Measurements from ENCODE around the gene ARPC2.

Gene ARPC2

DNA sequence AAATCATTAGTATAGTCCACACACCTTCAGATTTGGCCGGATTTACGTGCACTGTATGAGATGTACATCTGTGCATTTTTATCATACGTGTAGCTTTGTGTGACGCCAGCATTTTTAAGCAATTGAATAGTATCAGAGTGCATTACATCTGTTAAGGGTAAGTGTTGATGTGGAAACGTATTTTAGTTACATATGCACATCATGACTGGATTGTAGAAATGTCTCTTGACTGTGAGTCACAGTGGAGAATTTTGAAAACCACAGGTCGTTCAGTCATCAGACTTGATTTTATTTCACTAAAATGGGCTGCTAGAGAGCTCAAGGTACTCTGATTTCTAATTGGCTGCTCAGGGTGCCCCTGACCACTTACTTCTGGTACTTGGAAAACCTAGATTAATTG lies 38.5 kb downstream of the ARPC2 start:
- peak; percentile 18 to 21 for DNase-seq (ENCODE audit: low read depth in 2 of 2)

DNA sequence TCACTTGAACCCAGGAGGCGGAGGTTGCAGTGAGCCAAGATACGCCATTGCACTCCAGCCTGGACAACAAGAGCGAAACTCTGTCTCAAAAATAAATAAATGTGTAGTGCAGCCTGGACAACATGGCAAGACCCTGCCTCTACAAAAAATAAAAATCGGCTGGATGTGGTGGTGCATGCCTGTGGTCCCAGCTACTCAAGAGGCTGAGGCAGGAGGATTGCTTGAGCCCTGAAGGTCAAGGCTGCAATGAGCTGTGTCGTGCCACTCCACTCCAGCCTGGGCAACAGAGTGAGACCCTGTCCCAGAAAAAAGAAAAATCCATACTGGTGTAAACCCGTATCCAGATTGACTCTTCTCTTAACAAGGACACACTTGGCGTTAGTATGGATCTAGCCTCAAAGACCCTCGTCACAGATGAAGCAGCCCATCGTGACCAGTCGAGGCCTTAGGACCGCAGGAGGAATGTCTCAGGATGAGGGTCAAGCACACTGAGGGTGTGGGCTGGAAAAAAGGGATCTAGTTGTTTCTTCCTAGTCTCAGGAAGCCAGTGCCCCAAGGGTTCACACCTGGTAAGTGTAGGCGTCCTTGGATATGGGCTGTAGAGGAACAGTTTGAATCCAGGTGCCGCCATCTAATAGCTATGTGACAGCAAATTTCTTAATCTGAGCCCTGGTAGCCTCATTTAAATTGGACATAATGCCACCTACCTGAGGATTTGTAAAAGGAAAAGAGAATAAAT lies 39.8 kb downstream of the ARPC2 start:
- DNase-seq (ENCODE audit: low read depth in 2 of 2): no peak

DNA sequence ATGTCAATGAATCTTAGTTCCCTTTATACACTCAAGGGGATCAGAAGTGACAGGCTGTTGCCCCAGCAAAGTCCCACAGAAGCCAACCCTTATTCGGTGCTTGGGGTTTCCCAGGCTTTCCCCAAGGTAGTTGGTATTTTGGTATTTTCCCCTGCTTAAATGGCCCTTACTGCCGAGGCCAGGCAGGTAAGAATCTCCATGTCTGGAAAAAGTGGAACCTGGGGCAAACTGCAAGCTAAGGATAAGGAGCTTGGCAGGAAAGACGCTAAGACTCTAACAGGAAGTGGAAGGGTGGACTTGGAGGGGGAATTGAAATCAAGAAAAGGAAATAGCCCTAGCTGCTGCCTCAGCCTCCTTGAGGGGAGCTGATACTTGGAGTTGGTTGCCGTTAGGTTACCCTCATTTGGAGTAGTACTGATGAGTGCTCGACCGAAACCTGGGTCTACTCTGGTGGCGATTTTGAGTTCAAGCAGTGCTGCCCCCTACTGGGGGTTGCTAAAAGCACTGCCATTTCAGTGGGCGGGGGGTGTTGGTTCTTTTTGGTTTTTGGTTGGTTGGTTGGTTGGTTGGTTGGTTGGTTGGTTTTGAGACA lies 40.5 kb downstream of the ARPC2 start:
- DNase-seq (ENCODE audit: low read depth in 2 of 2): no peak

DNA sequence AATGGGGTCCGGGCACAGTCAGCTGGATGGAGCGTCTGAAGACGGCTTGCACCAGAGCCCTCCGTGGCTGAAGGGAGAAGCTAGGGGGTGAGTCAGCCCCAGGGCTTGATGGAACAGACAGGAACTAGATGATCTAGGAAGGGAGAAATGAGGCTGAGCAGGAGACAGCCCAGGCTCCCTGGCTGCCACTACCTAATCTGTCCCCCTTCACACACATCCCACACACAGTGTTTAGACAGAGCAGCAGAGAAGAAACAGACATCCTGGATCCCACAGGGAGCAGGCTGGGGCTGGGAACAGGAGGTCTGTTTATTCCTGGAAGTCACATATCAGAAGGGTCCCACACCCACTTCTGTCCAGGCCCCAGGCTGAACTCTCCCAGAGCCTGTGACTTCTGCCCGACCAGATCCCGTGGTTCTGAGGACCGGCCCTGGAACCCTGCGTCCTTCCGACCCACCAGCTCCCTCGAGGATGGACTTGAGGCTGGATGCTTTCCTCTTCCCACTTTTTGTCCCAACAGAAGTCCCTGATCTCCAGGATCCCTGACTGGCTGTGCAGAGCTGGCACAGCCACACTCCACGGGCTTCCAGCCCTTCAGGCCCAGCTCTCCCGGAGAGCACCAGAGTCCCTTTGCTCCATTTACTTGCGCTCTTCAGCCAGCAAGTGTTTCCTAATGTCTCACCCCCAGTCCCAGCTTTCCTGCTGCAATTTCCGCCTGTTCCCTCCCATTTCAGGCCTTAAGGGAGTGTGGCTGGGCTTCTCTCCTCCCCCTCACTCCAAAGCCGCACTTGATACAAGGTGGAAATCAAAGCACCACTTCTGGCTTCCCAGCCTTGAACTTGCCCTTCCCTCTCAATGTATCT lies 42.3 kb downstream of the ARPC2 start:
- peak; percentile 15 for DNase-seq (ENCODE audit: low read depth in 2 of 2)

DNA sequence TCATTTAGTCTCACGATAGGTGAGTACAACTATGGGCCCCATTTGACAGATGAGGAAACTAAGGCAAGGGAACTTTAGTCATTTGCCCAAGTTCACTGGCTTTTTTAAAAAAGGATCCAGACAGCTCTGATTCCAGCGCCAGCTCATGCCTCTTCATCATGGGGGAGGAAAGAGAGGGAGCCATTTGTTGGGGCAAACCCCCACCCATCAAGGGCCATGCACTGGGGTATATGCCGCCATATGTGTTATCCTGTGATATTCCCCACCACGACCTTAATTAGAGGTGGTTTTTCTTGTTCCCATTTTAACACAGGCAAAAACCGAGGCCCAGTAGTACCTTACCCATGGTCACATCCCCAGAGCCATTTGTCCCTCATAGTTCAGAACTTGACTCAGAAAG lies 43.2 kb downstream of the ARPC2 start:
- DNase-seq (ENCODE audit: low read depth in 2 of 2): no peak

DNA sequence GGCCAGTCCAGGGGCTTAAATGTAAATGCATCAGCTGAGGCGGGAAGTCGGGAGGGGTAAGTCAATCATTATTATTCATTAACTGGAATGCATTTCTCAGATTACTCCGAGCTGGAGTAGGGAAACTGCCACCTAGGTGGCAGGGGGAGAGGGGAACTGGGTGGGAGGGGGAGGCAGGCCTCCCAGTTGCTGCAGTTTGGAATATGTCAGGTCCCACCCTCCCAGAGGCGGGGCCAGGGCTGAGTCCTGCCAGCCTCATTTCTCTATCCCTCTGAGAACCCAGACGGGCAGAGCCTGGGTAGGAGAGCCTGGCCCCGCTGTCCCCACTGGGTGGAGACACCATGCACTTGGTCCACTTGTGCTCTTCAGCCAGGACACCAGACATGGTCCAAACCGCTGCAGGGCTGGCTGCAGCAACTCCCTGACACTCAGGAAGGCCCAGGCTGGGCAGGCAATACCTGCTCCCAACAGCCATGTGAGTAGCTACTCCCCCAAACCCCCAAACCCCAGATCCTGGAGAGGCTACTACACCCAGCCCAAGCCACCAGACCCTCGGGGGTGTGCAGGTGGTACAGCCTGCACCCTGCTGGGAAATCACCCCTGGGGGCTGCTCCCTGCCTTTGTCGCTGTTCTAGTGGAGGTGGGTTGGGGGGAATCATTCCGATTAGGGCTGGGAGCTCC lies 43.9 kb downstream of the ARPC2 start, which contains the start of gene GPBAR1:
TSS of gene GPBAR1 (plus strand) at position 274 of the 681 bp plus-strand sequence. CDS start 1,710 bp downstream, outside the sequence.
- DNase-seq (ENCODE audit: low read depth in 2 of 2): no peak

DNA sequence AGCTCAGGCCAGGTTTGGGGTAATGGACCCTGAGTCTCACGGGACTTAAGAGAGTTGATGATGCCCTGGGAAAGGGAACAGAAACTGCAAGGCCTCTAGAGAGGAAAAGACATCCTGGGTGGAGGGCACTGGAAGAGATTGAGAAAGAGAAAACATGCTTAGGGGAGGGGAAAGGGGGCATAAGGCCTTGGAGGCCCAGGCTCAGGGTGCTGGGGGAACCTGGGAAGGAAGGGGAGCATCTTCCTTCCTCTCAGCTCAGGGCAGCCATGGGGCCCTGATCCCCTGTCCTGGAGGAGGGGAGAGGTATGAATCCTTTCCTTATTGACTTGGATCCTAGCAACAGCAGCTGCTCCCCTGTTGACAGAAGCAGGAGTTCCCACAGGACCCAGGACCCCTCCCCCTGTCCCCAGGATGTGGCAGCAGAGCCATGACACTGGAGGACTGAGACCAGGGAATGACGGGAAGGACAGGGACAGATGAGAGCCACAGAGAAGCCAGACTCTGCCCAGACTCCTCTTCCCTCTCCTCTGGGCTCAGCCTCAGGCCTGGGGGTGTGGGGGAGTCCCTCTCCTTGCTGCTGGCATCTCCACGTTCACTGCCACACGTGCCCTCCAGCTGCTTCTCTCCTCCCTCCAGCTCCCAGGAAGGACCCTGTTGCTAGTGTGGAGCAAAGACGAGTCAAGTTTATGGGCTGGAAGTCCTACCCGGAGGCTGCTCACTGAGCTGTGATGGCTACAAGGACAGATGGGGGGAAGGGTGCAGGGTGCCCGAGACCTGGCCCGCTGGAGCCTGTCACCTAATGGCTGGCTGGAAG lies 44.6 kb downstream of the ARPC2 start:
- DNase-seq (ENCODE audit: low read depth in 2 of 2): no peak

DNA sequence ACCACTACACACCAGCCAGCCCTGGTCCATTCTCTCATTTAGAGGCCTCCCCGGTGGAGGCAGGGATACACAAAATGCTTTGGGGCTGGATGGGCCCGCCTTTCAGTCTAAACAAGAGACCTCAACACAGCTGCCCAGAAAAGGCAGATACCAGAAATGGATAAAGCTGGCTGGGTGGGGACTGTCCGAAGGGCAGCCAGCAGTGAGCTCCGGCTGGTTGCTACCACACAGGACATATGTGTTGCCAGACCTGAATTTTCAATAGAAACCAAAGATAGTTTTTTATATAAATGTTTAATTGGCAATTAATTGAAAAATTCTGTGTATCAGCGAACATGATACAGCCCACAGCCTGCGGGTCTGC lies 45.2 kb downstream of the ARPC2 start:
- DNase-seq (ENCODE audit: low read depth in 2 of 2): no peak

DNA sequence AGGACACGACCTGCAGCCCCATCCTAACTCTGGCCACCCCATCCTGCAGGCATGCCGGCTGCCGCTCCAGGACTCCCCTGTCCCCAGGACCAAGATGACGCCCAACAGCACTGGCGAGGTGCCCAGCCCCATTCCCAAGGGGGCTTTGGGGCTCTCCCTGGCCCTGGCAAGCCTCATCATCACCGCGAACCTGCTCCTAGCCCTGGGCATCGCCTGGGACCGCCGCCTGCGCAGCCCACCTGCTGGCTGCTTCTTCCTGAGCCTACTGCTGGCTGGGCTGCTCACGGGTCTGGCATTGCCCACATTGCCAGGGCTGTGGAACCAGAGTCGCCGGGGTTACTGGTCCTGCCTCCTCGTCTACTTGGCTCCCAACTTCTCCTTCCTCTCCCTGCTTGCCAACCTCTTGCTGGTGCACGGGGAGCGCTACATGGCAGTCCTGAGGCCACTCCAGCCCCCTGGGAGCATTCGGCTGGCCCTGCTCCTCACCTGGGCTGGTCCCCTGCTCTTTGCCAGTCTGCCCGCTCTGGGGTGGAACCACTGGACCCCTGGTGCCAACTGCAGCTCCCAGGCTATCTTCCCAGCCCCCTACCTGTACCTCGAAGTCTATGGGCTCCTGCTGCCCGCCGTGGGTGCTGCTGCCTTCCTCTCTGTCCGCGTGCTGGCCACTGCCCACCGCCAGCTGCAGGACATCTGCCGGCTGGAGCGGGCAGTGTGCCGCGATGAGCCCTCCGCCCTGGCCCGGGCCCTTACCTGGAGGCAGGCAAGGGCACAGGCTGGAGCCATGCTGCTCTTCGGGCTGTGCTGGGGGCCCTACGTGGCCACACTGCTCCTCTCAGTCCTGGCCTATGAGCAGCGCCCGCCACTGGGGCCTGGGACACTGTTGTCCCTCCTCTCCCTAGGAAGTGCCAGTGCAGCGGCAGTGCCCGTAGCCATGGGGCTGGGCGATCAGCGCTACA lies 45.9 kb downstream of the ARPC2 start:
- DNase-seq (ENCODE audit: low read depth in 2 of 2): no peak

DNA sequence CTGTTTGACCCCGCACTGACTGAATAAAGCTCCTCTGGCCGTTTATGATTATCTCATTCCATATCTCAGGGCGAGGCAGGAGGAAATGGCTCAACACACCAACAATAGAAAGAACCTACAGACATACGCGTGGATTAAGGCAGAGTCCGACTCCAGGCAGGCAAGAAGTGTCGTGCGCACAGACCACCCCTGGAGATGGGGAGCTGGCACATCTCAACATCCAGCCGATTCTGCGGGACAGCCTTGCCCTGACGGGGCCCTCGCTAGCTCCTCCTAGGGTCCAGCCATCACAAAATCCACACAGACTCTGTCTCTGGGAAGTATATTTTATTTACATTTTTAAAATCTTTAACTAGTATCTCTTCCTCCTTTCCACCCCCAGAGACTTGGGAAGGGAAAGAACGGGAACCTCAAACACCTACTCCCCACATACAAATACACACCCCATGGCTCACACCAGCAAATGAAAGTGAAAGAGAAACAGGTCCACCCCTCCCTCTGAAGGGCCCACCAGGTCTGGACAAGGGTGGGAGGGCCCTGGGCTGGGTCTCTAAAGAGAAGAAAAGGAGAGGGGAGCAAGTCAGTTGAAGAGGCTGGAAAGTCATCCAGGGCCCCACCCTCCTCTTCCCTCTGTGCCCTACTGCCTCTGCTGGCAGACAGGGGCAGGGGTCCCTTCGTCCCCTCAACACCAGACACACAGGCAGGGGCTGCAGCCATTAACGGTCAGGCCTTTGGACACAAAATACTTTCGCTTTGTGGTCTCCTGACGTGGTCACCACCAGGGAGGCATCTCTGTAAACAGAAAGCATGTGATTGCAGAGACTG lies 47.0 kb downstream of the ARPC2 start:
- DNase-seq (ENCODE audit: low read depth in 2 of 2): no peak

DNA sequence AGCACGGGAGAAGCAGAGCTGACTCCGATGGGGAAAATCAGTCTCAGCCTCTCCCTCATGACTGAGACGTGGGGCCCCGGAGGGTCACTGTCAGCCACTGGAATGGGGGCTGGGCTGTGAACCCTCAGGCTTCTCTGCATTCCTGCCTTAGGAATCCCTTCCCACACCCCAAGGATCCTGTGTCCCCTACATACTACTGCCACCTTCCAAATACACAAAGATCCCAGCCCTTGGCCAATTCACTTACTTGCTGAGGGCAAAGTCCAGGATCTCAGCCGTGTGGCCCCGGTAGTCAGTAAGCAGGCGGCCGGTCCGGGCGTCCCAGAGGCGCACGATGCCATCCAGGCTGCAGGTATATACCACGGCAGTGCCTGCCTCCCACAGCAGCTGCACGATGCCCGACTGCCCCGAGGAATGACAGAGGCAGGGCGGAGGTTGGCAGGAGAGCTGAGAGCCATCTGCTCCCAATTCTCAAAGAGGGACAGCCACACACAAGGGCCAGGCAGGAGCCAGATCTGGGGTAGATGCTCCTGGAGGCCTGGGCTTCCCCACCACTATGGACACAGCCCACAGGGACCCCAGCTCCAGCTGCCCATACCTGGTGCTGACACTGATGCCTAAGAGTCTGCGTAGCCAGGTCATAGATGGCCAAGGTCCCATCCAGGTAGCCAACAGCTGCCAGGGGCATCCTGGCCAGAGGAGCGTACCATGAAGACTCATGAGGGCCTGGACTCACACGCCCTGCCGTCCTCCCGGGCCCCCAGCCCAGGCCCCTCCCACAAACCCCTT lies 48.0 kb downstream of the ARPC2 start:
- no peak for DNase-seq (ENCODE audit: low read depth in 2 of 2)

DNA sequence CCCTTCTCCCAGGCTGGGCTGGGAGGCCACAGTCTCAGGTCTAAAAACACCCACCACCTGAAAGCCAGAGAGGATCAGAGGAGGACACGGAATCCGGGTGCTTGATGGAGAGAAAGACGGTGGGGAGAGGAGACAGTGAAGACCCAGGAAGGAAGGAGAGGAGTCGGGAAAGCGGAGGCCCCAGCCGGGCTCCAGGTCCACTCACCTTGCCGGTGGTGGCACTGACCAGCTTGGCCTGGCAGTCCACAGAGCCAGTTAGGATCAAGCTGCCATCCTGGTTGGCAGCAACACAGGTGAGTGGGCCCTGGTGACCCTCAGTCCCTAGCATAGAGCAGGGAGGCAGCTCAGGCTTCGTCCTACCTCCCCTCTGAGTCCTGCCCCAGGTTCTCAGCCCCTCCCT lies 48.6 kb downstream of the ARPC2 start:
- no peak for DNase-seq (ENCODE audit: low read depth in 2 of 2)

DNA sequence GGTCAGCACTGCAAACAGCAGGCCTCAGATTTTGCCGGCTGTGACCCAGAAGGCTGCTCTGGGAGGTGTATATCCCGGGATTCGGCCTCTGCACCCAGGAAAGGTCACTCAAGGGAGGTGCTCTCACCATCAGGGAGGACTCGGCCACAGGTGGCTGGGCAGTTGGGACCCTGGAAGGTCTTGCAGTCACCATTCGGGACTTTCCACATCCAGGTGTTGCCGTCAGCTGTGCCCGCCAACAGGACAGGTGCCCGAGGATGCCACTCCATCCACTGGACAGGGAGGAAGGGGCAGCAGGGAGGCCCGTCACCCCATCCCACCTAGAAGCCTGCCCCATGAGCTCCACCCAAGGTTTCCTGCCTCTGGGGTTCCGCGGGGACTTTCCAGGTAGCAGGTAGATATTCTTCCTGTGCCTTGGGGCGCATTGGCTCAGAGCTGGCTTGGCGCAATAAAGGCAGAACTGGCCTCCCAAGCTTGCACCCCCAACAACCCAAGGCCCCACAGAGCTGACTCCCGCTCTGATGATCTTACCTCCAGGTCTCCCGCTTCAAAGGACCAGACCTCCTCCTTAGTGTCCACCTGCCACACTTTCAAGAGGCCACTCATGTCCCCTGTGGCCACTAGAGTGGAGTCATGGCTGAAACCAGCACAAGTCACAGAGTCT lies 49.5 kb downstream of the ARPC2 start:
- DNase-seq (ENCODE audit: low read depth in 2 of 2): no peak

DNA sequence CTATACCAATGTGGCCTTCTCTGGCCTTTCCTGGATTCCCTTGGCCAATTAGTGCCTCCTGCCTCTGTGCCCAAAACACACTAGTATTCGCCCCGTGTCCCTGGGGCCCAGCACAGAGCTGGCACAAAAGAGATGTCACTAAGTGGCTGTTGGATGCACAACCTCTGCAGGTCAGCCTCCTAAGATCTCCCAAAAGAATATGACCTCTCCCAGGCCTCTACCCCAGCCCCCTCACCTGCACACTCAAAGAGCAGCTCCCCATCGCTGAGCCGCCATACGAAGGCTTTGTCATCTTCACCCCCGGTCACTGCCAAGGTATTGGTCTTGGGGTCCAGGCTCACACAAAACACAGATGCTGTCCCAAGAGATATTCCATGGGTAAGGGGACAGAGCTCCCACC lies 50.3 kb downstream of the ARPC2 start:
- no peak for DNase-seq (ENCODE audit: low read depth in 2 of 2)

DNA sequence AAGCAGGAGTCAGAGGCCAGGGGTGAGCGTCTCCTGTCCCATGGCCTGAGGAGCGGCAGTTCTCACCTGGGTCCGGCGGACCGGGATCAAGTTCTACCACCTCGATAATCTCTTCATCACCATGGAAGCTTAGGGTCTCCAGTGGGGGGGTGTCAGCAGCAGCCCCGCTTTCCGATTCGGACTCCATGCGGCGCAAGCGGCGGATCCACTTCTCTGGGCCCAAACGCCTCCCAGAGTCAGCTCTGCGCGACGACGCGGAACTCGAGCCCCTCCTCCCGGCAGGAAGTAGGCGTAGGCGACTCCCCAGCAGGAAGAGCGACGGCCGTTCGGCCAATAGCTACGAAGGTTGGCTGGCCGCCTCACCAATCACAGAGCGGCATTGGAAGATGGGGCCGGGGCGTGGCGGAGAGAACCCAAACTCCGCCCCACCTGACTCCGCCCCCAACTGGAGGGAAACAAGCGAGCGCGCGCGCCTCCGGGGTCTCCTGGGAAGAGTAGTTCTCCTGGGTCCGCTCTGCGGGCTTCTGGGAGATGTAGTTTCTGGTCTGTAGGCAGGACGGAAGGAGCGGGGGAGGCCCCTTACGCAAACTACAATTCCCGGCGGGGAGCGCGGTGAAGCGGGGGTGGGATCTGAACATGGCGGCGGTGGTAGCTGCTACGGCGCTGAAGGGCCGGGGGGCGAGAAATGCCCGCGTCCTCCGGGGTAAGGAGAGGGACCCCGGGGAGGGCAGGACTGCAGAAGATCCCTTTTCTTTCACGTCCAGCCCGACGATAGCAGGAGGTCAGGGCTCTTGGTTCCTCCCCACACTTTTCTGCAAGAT lies 53.1 kb downstream of the ARPC2 start, which contains the start of the genes AAMP and PNKD:
TSS of gene AAMP (minus strand) at position 238 of the 821 bp plus-strand sequence. CDS start at position 187, 51 bp downstream.
TSS of gene PNKD (plus strand) at position 620 of the 821 bp plus-strand sequence. CDS start at position 637, 17 bp downstream.
- peak; percentile 99 for DNase-seq (ENCODE audit: low read depth in 2 of 2)

DNA sequence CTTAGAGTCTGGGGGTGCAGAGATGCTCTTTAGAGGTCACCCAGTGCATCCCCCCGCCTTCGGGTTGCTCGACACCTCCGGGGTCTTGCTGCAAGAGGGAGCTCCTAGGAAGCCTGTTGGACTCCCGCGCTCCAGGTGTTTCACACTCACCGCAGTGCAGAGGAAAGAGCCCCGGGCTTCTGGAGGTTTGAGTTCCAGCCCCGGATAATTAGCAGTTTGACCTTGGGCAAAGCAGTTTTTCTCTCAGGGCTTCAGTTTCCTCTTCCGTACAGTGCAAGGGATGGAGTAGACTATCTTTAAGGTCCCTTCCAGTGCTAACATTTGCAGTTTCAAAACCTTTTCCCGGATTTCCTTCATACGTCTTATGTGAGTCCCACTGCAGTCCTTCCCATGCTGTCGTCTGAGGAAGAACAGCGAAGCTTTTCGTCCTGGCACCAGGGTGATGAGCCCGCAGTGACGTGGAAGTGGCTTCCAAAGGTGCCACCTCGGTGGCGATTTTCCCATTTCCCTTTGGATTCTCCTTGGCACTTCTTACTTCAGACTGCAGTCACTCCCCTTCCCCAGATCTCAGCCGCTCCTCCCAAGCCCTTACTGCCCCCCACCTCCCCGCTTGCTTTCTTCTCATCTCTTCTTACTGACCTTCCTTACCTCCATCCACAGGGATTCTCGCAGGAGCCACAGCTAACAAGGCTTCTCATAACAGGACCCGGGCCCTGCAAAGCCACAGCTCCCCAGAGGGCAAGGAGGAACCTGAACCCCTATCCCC lies 53.9 kb downstream of the ARPC2 start:
- no peak for DNase-seq (ENCODE audit: low read depth in 2 of 2)
